Loucy (cell line): ENCODE data around the gene FXYD6.

ENCODE experiments used
- CTCF ChIP-seq: fragments of 200-600 bp; sonication (generic); conservative IDR thresholded peaks from 2 replicates; pipeline ENCODE4 v1.5.1; 2014; ENCODE audit warnings: mild to moderate bottlenecking, antibody characterized with exemption, low read length
- EZH2phosphoT487 ChIP-seq: fragments of 200-600 bp; IDR thresholded peaks from 2 replicates; pipeline ENCODE4 v1.6.1; 2018; ENCODE audit warnings: antibody characterized with exemption, mild to moderate bottlenecking, moderate library complexity, borderline replicate concordance

- TF ChIP-seq CTCF (no peak), EZH2phosphoT487 (no peak)
Measured at GRCh38 chr11:117837070-117837776, 39.2 kb downstream of the FXYD6 start.
